Measurements from ENCODE around the gene ITIH5.
"Not testable (repeated sequence)": the region's sequence is repeated elsewhere in the genome, so short reads cannot be mapped to it uniquely, and the experiment has no call there.

The ITIH5 gene

DNA sequence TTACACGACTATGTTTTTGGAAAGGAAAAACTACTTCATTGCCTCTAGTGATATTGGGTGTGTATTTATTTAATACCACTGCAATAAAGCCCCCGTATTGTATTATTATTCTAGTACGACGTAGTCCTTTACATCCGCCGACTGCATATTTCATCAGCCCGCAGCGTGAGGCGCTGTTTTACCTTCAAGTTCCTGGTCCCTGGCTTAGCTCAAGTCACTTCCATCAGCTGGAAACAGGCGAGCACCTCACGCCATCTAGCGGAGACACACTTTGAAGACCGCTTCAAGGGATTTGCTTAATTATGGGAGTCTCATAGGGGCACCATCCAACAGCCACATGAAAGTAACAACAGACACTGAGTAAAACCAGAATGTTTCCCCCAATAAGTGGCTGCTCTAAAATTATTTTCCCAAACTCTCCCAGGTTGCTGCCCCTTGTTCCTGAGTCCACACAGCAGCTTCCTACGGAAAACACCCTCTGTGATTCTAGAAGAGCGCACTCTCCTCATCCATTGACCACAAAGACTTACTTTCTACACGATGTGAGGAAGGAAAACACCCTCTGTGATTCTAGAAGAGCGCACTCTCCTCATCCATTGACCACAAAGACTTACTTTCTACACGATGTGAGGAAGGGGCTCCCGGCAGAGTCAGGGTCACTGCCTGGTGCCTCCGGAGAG lies 20.6 kb upstream of the ITIH5 start:
- DNase-seq = peak; percentile 89

DNA sequence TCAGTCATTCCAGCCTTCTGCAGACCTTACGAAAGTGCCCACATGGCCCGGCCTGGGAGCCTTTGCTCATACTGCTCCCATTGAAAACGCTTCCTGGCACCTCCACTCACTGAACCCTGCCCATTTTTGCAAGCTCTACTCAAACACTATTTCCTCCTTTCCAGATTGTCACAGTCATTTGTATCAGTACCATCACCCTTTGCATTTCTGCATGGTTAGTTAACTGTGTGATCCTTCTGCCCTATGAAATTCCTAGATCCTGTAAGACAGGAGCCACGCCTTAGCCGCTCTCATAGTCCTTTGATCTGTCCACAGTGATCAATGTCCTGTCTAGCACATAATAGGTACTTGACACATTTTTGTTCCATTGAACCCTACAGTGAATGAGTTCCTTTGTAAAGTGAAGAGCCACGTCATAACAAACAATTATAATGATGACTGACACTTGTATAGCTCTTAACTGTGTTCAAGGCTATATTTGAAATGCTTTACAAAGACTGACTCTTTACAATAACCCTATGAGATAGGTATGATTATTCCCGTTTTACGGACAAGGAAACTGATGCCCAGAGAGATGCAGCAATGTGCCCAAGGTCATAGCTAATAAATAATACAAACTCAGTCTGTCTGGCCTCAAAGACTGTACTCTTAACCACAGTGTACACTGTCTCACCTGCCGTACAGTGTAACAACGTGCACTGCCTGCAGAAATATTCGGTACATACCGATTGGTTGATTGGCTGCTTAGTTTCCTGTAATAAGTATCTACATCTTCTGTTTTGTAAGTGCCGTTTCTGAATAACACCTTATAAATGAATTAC lies 19.8 kb upstream of the ITIH5 start:
- DNase-seq = no peak

DNA sequence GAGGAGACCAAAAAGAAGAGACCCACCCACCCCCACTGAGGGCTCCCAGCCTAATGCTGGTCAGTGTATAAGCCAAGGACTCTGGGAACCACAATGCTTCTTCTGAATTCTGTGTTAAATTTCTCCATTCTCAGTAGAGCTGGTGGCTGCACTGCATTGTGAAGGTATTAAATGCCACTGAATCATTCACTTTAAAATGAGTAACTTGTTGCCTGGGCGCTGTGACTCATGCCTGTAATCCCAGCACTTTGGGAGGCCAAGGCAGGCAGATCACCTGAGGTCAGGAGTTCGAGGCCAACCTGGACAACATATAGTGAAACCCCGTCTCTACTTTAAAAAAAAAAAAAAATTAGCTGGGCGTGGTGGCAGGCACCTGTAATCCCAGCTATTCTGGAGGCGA lies 13.3 kb upstream of the ITIH5 start:
- not testable (repeated sequence) for DNase-seq

DNA sequence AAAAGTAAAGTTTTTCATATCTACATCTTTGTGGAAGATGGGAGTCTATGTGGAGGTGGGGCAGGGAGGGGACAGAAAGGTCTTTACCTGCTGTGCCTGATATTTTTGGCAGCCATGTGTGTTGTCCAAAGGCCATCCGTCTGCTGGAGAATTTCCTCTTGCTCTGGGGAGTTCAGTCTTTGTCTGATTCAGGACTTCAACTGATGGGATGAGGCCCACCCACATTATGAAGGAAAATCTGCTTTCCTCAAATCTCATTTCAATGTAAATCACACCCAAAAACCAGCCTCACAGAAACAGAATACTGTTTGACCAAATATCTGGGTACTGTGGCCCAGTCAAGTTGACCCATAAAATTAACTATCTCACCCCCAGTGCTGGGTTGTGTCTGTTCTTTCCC lies 12.5 kb upstream of the ITIH5 start:
- DNase-seq = no peak

DNA sequence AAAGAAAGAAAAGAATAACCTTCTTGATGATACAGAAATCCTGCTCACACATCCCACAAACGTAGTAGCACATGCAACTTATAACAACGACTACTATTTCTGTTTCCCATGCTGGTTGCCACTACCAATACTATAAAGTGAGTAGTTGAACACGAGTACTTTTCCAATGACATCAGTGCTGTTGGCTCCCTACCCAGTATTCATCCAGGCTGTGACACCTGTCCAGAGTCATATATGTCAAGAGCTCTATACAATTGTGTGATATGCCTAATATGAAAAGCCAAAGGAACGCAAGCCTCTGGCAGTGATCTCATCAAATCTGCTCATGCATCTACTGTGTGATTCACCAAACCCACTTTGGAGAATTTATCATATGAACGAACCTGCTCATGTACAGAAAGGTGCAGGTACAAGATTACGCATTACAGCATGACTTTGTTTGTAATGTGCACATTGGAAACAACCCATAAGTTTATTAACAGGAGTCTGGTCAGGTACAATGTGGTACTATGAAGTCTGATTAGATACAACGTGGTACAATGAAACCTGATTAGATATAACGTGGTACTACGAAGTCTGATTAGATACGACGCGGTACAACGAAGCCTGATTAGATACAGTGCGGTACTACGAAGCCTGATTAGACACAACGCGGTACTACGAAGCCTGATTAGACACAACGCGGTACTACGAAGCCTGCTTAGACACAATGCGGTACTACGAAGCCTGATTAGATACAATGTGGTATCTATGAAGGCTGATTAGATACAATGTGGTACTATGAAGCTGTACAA lies 5.8 kb upstream of the ITIH5 start:
- no peak for DNase-seq

DNA sequence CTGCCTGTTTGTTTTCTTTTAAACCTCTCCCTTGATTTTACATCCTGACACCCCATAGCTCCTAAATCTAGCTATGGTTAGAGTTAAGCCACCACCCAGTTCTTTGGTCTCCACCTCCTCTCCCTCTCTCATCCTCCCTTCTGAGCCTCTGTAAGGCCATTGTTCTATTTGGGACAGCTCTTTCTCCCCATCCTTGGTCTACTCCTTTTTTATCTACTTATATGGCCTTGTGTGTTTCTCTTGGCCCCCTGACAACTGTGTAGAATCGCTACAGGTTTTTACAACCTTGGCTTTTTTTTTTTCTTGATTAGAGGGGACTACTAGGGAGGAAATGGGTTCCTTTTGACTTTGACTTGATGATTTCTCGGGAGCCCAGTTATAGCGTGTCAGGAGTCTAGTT lies 3.4 kb upstream of the ITIH5 start:
- no peak for DNase-seq

DNA sequence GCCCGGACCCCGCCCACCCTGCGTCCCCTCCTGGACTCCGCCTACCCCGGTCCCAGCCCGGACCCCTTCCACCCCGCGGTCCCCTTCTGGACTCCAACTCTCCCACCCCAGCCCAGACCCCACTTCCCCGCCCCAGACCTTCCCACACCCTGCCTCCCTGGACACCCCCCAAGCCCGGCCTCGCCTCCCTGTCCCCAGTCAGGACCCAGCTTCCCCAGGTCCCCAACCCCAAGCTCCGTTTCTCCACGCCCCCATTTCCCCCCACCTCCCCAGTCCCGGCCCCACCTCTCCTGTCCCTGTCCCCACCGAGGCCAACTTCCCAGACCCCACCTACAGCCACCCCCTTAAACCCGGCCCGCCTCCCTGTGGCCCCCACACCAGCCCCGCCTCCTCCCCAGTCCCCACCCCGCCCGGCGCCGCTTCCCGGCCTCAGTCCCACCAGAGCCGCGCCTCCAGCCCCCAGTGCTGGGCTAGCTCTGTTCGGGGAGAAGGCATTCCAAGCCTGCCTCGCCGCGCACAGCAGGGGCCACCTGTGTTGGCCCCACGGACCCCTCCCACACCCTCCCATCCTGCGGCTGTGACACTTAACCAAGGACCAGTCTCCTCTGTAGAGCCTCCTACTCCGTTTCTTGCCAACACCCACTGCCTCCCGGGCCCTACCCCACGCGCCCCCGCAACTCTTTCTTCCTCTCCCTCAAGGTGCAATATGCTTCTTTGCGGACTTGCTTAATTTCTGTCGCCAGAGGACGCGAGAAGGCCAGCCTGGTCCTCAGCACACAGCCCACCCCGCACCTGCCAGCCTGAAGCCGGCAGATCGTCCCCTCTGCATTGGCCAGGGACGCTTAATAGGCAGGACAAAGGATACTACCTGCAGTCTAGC lies 736 bp upstream of the ITIH5 start:
- no peak for DNase-seq

DNA sequence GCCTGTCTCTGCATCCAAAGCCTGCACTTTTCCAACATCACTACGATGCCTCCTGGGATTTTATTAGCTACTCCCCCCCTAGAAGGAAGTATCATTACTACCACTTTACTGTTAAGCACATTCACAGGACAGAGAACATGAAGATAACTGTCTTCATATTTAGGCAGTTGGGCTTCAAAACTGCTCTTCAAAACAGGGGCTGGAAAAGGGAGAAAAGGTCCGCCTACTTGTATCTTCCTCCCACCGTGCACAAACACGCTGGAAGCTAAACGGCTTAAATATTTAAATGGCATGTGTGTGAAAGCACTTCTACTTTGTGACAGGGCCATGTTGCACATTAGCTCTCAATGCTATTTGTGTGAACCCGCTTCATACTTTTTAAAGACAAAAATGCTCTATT lies 999 bp downstream of the ITIH5 start:
- DNase-seq = no peak

DNA sequence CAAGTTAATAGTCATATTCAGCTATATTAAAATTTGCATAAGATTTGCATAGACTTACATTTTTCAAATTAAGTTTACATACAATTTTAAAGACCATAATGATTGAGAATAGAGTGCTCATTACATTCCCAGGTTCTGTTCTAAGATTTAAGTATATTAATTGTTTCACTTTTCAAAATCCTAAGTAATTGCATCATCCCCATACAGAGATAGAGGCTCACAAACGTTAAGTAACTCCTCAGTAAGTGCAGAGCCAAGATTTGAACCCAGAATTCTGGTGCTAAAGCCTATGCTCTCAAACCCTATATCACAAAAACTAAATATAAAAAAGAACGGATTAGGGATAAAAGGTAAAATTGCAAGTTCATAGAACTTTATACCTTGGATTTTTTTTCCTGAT lies 2.1 kb downstream of the ITIH5 start:
- DNase-seq = no peak

DNA sequence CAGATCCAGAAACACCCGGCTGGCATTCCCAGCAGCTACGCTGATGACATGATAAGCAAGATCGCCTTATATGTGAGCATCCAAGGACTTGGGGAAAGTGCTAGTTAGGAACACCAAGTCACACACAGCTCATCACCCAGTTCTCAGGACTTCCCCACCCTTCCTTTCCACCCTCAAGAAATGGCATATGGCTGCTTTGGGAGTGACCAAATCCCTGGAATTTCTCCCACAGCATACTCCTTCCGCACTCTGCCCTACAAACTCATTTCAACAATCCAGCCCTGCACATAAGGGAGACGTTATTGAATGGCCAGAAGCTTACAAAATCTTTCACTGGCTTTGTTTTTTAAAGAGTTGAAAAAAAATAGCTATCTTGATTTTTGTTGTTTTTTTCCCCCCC lies 4.2 kb downstream of the ITIH5 start:
- DNase-seq = no peak

DNA sequence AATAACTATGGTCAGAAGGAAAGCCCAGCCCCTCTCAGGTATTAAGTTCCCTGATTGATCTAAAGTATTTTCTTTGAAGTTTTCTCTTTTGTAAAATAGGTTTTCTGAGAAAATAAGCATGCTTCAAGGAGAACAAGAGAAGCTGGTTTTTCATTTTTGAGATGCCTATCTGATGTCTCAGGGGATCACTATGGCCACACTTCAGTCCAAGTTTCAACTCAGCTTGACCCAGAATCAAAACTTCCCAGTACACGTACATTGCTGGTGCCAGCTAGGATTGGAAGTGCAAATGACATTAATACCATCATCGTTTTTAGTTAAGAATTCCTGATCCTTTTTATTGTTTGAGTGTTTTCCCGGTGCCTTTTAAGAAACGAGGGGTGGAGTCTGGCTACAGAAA lies 7.2 kb downstream of the ITIH5 start:
- no peak for DNase-seq

DNA sequence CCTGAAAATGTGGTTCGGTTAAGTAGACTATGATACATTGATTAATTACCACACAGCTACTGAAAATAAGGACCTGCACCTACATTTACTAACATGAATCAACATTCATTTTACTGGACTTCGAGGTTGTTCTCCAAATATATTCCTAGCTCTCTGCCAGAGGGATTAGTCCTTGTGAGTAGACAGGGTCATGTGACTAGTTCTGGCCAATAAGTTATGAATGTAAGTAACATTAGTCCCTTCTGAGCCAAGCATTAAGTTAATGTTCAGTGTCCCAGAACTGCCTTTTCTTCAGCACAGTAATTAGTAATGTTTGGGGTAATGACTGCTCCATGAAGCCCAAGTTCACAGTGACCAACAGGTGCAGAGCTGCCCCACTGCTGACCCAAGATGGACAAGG lies 9.2 kb downstream of the ITIH5 start:
- no peak for DNase-seq

DNA sequence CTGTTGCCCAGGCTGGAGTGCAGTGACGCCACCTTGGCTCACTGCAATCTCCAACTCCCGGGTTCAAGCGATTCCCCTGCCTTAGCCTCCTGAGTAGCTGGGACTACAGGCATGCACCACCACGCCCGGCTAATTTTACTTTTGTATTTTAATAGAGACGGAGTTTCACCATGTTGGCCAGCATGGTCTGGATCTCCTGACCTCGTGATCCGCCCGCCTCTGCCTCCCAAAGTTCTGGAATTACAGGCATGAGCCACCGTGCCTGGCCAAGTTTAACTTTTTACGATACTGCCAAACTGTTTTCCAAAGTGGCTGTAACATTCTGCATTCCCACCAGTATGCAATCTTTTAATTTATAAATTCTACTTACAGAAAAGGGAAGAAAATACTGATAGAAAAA lies 9.7 kb downstream of the ITIH5 start:
- DNase-seq = not testable (repeated sequence)

DNA sequence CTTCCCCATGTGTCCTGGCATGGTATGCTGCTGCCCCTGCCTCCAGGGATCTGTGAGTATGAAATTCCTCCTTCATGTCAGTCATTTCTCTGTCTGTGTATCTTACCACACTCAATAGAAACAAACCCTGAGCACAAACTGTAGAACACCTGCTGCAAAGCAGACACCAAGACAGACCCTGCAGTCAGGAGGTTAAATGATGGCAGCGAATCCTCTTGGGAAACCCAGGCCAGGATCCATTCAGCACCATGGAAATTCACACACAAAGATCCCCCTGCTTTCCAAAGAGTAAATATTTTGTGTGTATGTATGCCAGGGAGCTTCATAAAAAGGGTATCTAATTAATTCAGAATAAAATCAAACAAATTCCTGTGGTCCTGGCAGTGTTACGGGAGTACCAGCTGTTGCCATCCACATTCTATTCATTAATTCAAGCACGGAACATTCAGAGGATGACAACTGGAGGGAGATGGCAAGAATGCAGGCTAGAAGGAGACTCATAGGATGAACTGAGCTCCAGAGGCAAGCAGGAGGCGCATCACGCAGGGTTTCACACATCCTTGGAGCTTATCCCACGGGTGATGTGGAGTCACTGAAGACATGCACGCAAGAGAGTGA lies 14.8 kb downstream of the ITIH5 start:
- DNase-seq = no peak

DNA sequence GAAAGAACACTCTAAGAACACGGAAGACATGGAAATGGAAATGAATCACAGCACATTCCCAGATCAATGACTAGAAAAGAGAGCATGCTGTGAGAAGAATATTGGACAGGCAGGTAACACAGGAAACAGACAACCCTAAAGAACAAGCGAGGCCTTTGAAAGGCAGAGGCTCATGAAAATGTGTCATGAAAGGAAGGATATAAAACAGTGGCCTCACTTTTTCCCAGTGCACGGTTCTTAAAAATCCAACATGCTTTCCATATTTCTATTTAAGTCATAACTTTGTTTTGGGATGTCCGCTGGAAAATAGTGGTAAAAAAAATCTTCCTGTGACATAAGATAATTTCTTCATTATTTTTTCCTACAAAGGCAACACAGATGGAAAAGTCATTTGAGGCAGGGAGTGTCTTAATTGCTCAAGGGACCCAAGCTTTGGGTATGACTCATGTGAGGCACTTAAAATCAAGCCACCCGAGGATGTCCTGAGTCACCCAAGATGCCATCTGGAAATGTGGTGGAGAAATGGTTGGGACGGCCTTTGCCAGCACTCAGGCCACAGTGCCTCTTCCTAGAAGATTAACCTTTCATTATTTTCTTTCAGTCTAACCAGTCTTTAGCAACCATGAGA lies 17.0 kb downstream of the ITIH5 start:
- no peak for DNase-seq

DNA sequence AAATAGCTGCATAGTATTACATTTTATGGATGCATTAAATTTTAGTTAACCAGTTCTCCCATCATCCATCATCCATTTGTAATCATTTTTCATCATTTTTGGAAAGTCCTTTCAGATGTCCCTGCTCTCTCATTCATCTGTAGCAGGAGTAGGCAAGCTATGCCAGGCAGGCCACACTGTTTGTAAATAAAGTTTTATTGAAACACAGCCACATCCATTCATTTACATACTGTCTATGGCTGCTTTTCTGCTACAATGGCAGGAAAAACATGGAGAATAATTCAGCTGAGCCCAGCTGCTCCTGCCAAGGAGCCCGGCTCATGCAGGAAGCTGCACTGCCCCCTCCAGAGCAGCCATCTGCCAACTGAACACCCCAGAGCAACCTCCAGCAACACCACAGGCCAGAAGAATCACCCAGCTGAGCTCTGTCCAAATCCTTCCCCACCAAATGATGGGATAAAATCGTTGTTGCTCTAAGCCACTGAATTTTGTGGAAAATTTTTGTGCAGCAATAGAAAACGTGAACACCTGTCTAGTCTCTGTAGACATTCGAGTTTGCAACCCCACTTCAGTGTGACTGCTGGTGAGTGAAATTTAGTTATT lies 19.6 kb downstream of the ITIH5 start:
- no peak for DNase-seq

DNA sequence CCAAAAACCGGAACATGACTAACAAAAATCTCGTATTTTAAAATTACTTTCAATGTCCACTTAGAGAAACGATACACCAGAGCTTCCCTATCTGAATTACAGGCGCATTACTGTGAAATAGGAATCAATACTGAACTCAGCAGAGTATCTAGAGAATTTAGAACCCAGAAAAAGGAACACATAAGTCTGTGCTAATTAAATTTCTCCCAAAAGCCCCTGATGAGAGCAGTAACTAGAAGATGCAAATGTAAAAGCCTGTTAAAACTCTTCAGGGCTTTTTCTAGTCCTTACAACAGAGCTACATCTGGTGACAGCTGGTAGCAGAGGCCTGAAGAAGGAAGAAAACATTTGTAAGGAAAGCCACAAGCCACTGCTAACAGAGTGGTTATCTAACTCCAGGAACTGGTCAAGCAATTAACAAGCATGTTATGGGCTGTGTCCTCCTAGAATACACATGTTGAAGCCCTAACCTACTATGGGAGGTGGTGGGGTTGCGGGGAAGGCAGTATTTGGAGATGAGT lies 24.2 kb downstream of the ITIH5 start:
- DNase-seq = no peak

DNA sequence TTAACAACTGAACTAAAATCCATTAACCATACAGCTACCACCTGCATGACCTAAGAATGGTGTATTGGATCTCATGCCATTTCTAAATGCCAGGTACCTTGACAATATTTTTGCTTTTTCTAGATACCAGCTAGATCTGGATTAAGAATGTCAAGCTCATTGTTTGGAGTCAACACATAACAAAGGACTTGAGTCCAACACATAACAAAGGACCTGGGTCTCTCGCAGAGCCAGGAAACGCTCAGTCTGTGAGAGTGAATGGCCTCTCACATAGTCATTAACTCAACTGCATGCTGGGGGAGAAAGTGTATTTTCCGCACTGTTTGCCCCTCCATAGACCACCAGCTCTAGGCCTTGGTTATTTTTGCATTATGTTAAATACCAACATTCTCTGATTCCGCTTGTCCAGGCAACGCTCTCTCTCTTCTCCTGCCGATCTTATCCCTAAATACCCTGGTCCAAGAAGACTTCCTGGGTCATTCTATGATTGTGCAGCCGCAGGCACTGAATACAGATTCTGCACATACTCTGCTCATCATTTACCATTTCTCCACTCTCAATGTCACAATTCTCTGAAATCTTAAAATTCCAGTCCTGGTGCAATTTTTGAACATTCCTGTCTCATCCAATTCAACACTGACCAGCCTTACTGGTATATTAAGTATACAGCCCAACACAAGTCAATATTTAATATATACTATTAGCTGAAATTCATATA lies 31.2 kb downstream of the ITIH5 start:
- DNase-seq = no peak

DNA sequence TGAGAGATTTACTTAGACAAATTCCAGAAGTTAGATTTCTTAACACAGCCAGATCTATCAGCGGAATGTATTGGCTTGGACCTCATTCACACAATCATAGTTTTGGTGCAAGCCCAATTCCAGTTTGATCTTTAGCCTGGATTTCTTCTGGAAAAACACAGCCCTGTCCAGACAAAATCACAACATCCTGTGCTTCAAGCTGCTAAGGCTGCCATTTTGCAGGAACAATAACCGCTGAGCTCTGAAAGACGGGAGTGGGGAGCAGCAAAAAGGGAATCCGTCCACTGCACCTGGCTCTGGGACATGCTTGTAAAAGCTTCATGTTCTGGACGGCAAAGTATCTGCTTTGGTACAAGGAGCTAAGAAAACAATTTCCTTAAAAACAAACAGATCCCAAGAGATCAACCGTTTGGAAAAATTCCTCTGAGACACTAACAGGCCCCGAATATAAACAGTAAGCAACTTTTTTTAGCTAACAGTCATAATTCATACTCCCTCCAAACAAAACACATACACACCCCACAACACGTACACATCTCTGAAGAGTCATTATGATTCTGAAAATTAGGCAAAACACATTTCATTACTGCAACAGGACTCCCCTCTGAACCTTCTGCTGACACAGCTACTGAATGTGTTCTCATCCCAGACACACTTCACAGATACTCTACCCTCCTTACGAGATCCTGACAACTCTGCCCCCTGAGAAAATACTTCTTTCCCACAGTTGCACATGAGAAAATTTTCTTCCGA lies 32.4 kb downstream of the ITIH5 start:
- no peak for DNase-seq

DNA sequence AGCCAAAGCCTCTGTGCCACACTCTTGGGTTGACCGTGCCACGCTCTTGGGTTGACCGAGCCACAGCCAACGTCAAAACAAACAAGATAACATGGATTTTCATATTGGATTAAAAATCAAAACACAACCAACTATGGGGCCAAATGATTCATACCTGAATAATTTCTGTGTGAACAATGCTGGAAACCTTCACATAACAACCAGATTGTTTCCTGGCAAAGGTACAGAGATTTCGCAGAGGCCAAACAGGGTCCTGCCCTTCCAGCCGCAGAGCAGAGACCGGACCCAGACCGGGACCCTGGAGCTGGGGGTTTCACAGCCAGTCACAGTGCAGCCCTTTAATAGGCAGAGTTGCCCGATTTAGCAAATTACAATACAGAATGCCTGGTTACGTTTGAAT lies 40.5 kb downstream of the ITIH5 start:
- no peak for DNase-seq

Data from midbrain (tissue), 1 donor.